ENCODE measurements around the gene HPDL. TPM values are rescaled to one million over a fixed set of nuclear protein-coding genes. Genes with fewer than 3 reads are reported as not detected.

Gene HPDL
- total and polyA plus RNA-seq, 2 of the 8 experiments (the other 6 are each of a cell fraction or from before 2014, with no cell fraction given): 58.5 to 62.7 TPM

DNA sequence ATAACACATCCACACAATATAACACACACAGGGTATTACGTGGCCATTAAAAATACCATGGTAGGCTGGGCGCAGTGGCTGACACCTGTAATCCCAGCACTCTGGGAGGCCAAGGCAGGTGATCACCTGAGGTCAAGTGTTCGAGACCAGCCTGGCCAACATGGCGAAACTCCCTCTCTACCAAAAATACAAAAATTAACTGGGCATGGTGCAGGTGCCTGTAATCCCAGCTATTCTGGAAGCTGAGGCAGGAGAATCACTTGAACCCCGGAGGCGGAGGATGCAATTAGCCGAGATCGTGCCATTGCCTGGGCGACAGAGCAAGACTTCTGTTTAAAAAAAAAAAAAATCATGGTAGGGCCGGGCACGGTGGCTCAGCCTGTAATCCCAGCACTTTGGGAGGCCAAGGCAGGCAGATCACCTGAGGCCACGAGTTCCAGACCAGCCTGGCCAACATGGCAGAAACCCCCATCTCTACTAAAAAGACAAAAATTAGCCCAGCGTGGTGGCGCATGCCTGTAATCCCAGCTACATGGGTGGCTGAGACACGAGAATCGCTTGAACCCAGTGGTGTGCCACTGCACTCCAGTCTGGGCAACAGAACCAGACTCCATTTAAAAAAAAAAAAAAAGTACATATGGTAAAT is 24.1 kb upstream of the HPDL start (continued):
- no peak for TF ChIP-seq GABPA (IDR thresholded peaks at IDR 0.05; ENCODE audit: borderline replicate concordance, insufficient read depth, low read length)
- TF ChIP-seq PHF8 (conservative IDR thresholded peaks at IDR 0.05; ENCODE audit: low read depth, low read length): no peak

Data from H1 (cell line).